Bronchial epithelial cell (primary cell): Measurements from ENCODE around the gene GALNT10. TPM values are rescaled to one million over a fixed set of nuclear protein-coding genes. Genes with fewer than 3 reads are reported as not detected.
A peak's percentile ranks its signal among the peaks of the same experiment; 100 is the strongest.

Experiments used
- DNase-seq: peaks from one replicate; pipeline ENCODE4 v3.0.0-alpha.2; 2010; ENCODE audit warnings: low read depth
- FAIRE-seq: peaks from 2 replicates; lab custom pipeline; 2011; peaks lifted over from hg19 to GRCh38; lab: Jason Lieb, UNC
- H3K27me3 ChIP-seq: 2 replicates; pipeline ENCODE4 v1.5.1; 2011; ENCODE audit warnings: low read length; ENCODE audit not compliant: control insufficient read depth, insufficient read depth
- H3K36me3 ChIP-seq: 2 replicates; pipeline ENCODE4 v1.5.1; 2011; ENCODE audit warnings: low read length; ENCODE audit not compliant: control insufficient read depth, insufficient read depth
- H3K4me3 ChIP-seq: 2 replicates; pipeline ENCODE4 v1.5.1; 2011; ENCODE audit warnings: mild to moderate bottlenecking, low read depth, low read length, control low read depth
- total RNA-seq: library from RNA; depleted of rRNA; stranded (reverse); fragments of >200 nt; gene quantifications from 2 replicates; pipeline ENCODE4 v1.2.1, GENCODE V29; 2014
- TF ChIP-seq, protein P1 (sequence below): IDR thresholded peaks from 2 replicates; pipeline ENCODE4 v1.5.1; 2011; ENCODE audit warnings: mild to moderate bottlenecking, moderate library complexity, low read length, control low read depth, inconsistent platforms; ENCODE audit not compliant: insufficient read depth, severe bottlenecking

The GALNT10 gene
- total RNA-seq, 1 donor from 2014 or later = 3.9 TPM

- TF ChIP-seq, protein P1, sequence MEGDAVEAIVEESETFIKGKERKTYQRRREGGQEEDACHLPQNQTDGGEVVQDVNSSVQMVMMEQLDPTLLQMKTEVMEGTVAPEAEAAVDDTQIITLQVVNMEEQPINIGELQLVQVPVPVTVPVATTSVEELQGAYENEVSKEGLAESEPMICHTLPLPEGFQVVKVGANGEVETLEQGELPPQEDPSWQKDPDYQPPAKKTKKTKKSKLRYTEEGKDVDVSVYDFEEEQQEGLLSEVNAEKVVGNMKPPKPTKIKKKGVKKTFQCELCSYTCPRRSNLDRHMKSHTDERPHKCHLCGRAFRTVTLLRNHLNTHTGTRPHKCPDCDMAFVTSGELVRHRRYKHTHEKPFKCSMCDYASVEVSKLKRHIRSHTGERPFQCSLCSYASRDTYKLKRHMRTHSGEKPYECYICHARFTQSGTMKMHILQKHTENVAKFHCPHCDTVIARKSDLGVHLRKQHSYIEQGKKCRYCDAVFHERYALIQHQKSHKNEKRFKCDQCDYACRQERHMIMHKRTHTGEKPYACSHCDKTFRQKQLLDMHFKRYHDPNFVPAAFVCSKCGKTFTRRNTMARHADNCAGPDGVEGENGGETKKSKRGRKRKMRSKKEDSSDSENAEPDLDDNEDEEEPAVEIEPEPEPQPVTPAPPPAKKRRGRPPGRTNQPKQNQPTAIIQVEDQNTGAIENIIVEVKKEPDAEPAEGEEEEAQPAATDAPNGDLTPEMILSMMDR = no peak
- no peak for DNase-seq
- Histone ChIP-seq H3K4me3 (no peak overlapping the region), H3K36me3 (no peaks in the 10 kb centered on the region), H3K27me3 (peaks cover 12% of the 10 kb centered on the region)
- FAIRE-seq = no peak
Measured at GRCh38 chr5:154163327-154164248, 26.9 kb upstream of the GALNT10 start.

DNA sequence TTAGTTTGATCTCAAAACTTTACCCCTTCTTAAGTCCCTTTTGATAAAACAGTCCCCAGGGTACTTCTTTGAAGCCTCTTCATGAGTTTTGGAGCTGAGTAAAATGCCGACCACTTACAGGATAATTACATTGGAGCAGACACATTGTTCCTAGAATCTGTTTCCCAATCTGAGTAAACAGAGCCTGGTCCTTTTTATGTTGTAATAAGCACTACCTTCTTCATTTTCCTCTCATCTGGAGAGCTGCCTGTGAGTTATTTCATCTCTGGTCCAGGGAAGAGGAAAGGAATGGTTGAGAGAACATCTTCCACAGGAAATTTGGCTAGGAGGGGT is 26.3 kb upstream of the GALNT10 start:
- Histone ChIP-seq H3K27me3 (peaks cover 12% of the 10 kb centered on the region), H3K4me3 (no peak overlapping the region), H3K36me3 (no peaks in the 10 kb centered on the region)
- TF ChIP-seq, protein P1 = no peak
- FAIRE-seq (no peak), DNase-seq (no peak)

DNA sequence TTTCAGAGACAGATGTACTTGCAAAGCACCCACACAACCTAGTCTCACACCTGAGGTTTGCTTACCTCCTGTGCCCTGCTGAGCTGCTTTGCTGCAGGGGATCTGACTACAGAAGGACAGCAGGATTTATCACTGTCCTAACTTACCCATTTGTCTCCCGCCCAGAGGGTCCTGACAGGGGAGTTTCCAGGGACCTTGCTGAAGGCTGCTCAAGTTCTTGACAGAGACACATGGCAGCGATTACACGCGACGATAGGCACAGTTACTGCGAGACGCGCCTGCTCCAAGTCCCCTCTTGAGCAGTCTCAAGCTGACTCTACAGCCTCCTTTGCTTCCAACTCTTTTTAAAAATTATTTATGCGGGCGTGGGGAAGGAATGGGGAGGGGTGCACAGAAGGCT is 24.6 kb upstream of the GALNT10 start:
- DNase-seq (no peak), FAIRE-seq (no peak)
- Histone ChIP-seq H3K27me3 (peaks cover 10% of the 10 kb centered on the region), H3K36me3 (no peaks in the 10 kb centered on the region), H3K4me3 (no peak overlapping the region)
- TF ChIP-seq, protein P1 = no peak

DNA sequence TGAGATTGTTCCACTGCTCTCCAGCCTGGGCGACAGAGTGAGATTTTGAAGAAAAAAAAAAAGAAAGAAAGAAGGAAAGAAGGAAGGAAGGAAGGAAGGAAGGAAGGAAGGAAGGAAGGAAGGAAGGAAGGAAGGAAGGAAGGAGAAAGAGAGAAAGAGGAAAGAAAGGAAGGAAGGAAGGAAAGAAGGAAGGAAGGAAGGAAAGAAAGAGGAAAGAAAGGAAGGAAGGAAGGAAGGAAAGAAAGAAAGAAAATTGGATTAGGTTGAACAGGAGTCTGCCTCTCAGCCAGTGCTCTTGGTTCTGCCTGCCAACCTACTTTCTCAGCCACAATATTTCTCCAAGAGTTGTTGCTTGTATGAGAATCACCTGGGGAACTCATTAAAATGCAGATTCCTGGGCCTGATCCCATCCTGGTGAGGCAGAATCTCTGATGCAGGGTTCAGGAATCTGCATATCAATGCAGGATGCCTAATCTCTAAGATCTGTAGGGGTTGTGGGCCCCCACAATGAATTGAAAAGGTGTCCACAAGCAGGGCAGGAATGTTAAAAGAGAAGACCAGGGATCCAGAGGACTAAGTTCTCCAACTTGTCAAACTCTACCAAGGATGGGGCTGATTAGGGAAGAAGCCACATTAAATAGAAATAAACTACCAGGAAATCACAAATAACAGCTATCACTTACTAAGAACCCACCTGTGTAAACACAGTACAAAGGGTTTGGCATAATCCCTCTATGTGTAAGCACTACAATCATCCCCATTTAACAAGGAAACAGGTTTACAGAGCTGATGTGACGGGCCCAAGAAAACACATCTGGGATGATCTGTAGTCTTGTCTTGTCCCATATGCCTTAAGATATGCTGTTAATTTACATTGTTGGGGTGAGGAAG is 23.4 kb upstream of the GALNT10 start:
- FAIRE-seq = no peak
- Histone ChIP-seq H3K36me3 (no peaks in the 10 kb centered on the region), H3K4me3 (no peak overlapping the region), H3K27me3 (peaks cover 10% of the 10 kb centered on the region)
- peak; percentile 29 for DNase-seq
- TF ChIP-seq, protein P1 = no peak

GRCh38 chr5:154168395-154168794 is 22.1 kb upstream of the GALNT10 start:
- DNase-seq (peak; percentile 35), FAIRE-seq (no peak)
- Histone ChIP-seq H3K27me3 (peaks cover 5% of the 10 kb centered on the region), H3K4me3 (no peak overlapping the region), H3K36me3 (no peaks in the 10 kb centered on the region)
- TF ChIP-seq, protein P1 = no peak
